H1 (cell line): ENCODE results near the gene EXO1. TPM values are rescaled to one million over a fixed set of nuclear protein-coding genes. Genes with fewer than 3 reads are reported as not detected.

Experiments used
- CTCF ChIA-PET: fragments of 300-600 bp; sonication (Branson Sonifier 250); formaldehyde crosslinking; loops from one replicate; lab custom pipeline; 2021; ENCODE audit not compliant: partially characterized antibody; lab: Charles Lee
- POLR2A ChIA-PET: fragments of 300-600 bp; sonication (Branson Sonifier 250); formaldehyde crosslinking; loops from one replicate; lab custom pipeline; 2021; ENCODE audit warnings: inconsistent platforms; ENCODE audit not compliant: partially characterized antibody; lab: Charles Lee
- DNase-seq, 2 experiments: peaks; one replicate each; pipeline versions ENCODE4 v3.0.0 to v3.0.0-alpha.2; 2010 to 2022; ENCODE audit warnings: low spot score in 2 of 2, low read depth in 1 of 2, mixed read lengths in 1 of 2
- FAIRE-seq: peaks from 2 replicates; lab custom pipeline; 2011; peaks lifted over from hg19 to GRCh38; lab: Jason Lieb, UNC
- H2AFZ ChIP-seq: 2 replicates; pipeline ENCODE4 v1.8.1; 2012; ENCODE audit warnings: low read length, inconsistent platforms
- H2AK5ac ChIP-seq: 2 replicates; pipeline ENCODE4 v1.6.1; 2013; ENCODE audit warnings: low read depth, low read length
- H2BK120ac ChIP-seq: replicated peaks from 2 replicates; pipeline ENCODE3; 2013; ENCODE audit warnings: low read depth, low read length, inconsistent platforms
- H2BK12ac ChIP-seq: 2 replicates; pipeline ENCODE4 v1.6.1; 2013; ENCODE audit warnings: low read depth, low read length
- H2BK15ac ChIP-seq: 2 replicates; pipeline ENCODE4 v1.6.1; 2013; ENCODE audit warnings: low read length
- H2BK20ac ChIP-seq: 2 replicates; pipeline ENCODE4 v1.6.1; 2013; ENCODE audit warnings: low read length
- H2BK5ac ChIP-seq: 2 replicates; pipeline ENCODE4 v1.6.1; 2013; ENCODE audit warnings: low read depth, low read length
- H3K14ac ChIP-seq: 2 replicates; pipeline ENCODE4 v1.6.1; 2013; ENCODE audit warnings: inconsistent platforms; ENCODE audit not compliant: insufficient read length
- H3K18ac ChIP-seq: 2 replicates; pipeline ENCODE4 v1.6.1; 2013; ENCODE audit warnings: low read length; ENCODE audit errors: extremely low read depth
- H3K23ac ChIP-seq: 2 replicates; pipeline ENCODE4 v1.6.1; 2013; ENCODE audit warnings: inconsistent platforms; ENCODE audit not compliant: insufficient read length
- H3K23me2 ChIP-seq: 2 replicates; pipeline ENCODE4 v1.6.1; 2013; ENCODE audit warnings: low read depth, low read length
- H3K27ac ChIP-seq: 2 replicates; pipeline ENCODE4 v1.6.1; 2011; ENCODE audit warnings: low read depth, low read length, inconsistent platforms
- H3K27me3 ChIP-seq, 4 experiments: replicated peaks in 1 of 4; 1 replicate in 1 of 4; 2 replicates in 3 of 4; pipeline versions ENCODE4 v1.6.1 to v1.8.1; 2011 to 2013; ENCODE audit warnings: low read length in 3 of 4, mild to moderate bottlenecking in 3 of 4, inconsistent platforms in 2 of 4, mixed read lengths in 2 of 4, moderate library complexity in 1 of 4; ENCODE audit not compliant: control insufficient read depth in 3 of 4, insufficient read depth in 3 of 4; ENCODE audit errors: extremely low read depth in 1 of 4
- H3K36me3 ChIP-seq, 4 experiments: 2 replicates each; pipeline versions ENCODE4 v1.6.1 to v1.8.1; 2011 to 2013; ENCODE audit warnings: mild to moderate bottlenecking in 4 of 4, low read length in 3 of 4, moderate library complexity in 2 of 4, control low read depth in 1 of 4, inconsistent platforms in 1 of 4; ENCODE audit not compliant: insufficient read depth in 4 of 4, control insufficient read depth in 2 of 4
- H3K4ac ChIP-seq: replicated peaks from 2 replicates; pipeline ENCODE3; 2013; ENCODE audit warnings: low read length, low read depth, mixed read lengths, inconsistent platforms; ENCODE audit not compliant: insufficient read length
- H3K4me1 ChIP-seq, 4 experiments: replicated peaks in 1 of 4; 1 replicate in 1 of 4; 2 replicates in 3 of 4; pipeline versions ENCODE4 v1.6.1 to v1.8.1; 2011 to 2013; ENCODE audit warnings: low read length in 3 of 4, inconsistent platforms in 2 of 4, mixed read lengths in 1 of 4; ENCODE audit not compliant: insufficient read depth in 4 of 4, control insufficient read depth in 3 of 4
- H3K4me2 ChIP-seq, 2 experiments: 2 replicates each; pipeline versions ENCODE4 v1.6.1 to v1.8.1; 2011 to 2013; ENCODE audit warnings: low read depth in 2 of 2, low read length in 2 of 2, control low read depth in 1 of 2, inconsistent platforms in 1 of 2, mild to moderate bottlenecking in 1 of 2; ENCODE audit not compliant: insufficient read depth in 1 of 2
- H3K4me3 ChIP-seq, 4 experiments: fragments of 200-600, 300-600 bp in 1 of 4; sonication (generic), shearing (Covaris generic), sonication (Bioruptor Twin) in 1 of 4; 2 replicates each; pipeline versions ENCODE4 v1.5.1 to v1.8.1; 2011 to 2016; ENCODE audit warnings: low read length in 4 of 4, low read depth in 3 of 4, control low read depth in 2 of 4, inconsistent platforms in 2 of 4, mild to moderate bottlenecking in 2 of 4, mixed read lengths in 1 of 4, moderate library complexity in 1 of 4; ENCODE audit not compliant: insufficient read depth in 2 of 4; ENCODE audit errors: extremely low read depth in 1 of 4
- H3K56ac ChIP-seq: replicated peaks from 2 replicates; pipeline ENCODE3; 2013; ENCODE audit warnings: low read depth, mild to moderate bottlenecking, mixed read lengths, low read length, inconsistent platforms; ENCODE audit not compliant: insufficient read length
- H3K79me1 ChIP-seq: 2 replicates; pipeline ENCODE4 v1.6.1; 2013; ENCODE audit warnings: low read depth, low read length, control low read depth
- H3K79me2 ChIP-seq, 2 experiments: 2 replicates each; pipeline versions ENCODE4 v1.6.1 to v1.8.1; 2012 to 2013; ENCODE audit warnings: low read length in 2 of 2, mild to moderate bottlenecking in 2 of 2, inconsistent platforms in 1 of 2; ENCODE audit not compliant: insufficient read depth in 2 of 2, control insufficient read depth in 1 of 2
- H3K9ac ChIP-seq, 4 experiments: replicated peaks in 1 of 4; 1 replicate in 1 of 4; 2 replicates in 3 of 4; pipeline versions ENCODE4 v1.6.1 to v1.8.1; 2011 to 2013; ENCODE audit warnings: low read depth in 3 of 4, low read length in 3 of 4, control low read depth in 2 of 4, mild to moderate bottlenecking in 2 of 4, moderate library complexity in 2 of 4, inconsistent platforms in 1 of 4; ENCODE audit errors: extremely low read depth in 1 of 4
- H3K9me3 ChIP-seq, 2 experiments: 2 replicates each; pipeline versions ENCODE4 v1.6.1 to v1.8.1; 2012 to 2013; ENCODE audit warnings: mild to moderate bottlenecking in 2 of 2, moderate library complexity in 2 of 2, control low read depth in 1 of 2, inconsistent platforms in 1 of 2, low read depth in 1 of 2, low read length in 1 of 2, mixed read lengths in 1 of 2; ENCODE audit not compliant: insufficient read depth in 2 of 2
- H4K20me1 ChIP-seq, 2 experiments: replicated peaks in 1 of 2; 2 replicates each; pipeline versions ENCODE3 to v1.8.1; 2011 to 2013; ENCODE audit warnings: inconsistent platforms in 2 of 2, low read length in 2 of 2, mild to moderate bottlenecking in 1 of 2; ENCODE audit not compliant: insufficient read depth in 2 of 2, control insufficient read depth in 1 of 2
- H4K5ac ChIP-seq: 2 replicates; pipeline ENCODE4 v1.6.1; 2013; ENCODE audit warnings: low read length, low read depth, mixed read lengths, inconsistent platforms; ENCODE audit not compliant: insufficient read length
- H4K8ac ChIP-seq: 2 replicates; pipeline ENCODE4 v1.8.0; 2013; ENCODE audit warnings: mild to moderate bottlenecking, moderate library complexity, low read length, inconsistent platforms; ENCODE audit not compliant: insufficient read depth; ENCODE audit errors: extremely low read depth
- H4K91ac ChIP-seq: replicated peaks from 2 replicates; pipeline ENCODE3; 2013; ENCODE audit warnings: low read length, mixed read lengths, inconsistent platforms; ENCODE audit not compliant: insufficient read length
- CTBP2 ChIP-seq: IDR thresholded peaks from 2 replicates; pipeline ENCODE4 v1.7.0; 2011; ENCODE audit warnings: borderline replicate concordance, mild to moderate bottlenecking, moderate library complexity, mixed read lengths, low read length; ENCODE audit not compliant: insufficient read depth, insufficient read length
- JUND ChIP-seq: IDR thresholded peaks from 2 replicates; pipeline ENCODE4 v1.6.1; 2011; ENCODE audit warnings: mild to moderate bottlenecking, improper control_type of control experiment, low read length
- NRF1 ChIP-seq: IDR thresholded peaks from 2 replicates; pipeline ENCODE4 v1.6.1; 2011; ENCODE audit warnings: mild to moderate bottlenecking, low read depth, low read length, improper control_type of control experiment
- PHF8 ChIP-seq: fragments of 200-600 bp; sonication (generic); conservative IDR thresholded peaks from 2 replicates; pipeline ENCODE4 v1.7.1; 2012; ENCODE audit warnings: low read depth, mild to moderate bottlenecking, inconsistent platforms, low read length, moderate library complexity
- POU5F1 ChIP-seq: IDR thresholded peaks from 2 replicates; pipeline ENCODE4 v1.6.1; 2011; ENCODE audit warnings: low read depth, mild to moderate bottlenecking, low read length, moderate library complexity
- YY1 ChIP-seq: IDR thresholded peaks from 2 replicates; pipeline ENCODE4 v1.6.1; 2011; ENCODE audit warnings: low read depth, mild to moderate bottlenecking, low read length
- WGBS, 2 experiments: shearing (Covaris generic) in 1 of 2; methylation state at CpG; one replicate each; pipeline versions ENCODE4 v1.1.6 to v1.1.7; 2013 to 2015; ENCODE audit warnings: low lambda C conversion rate in 2 of 2, mixed read lengths in 2 of 2, inconsistent platforms in 1 of 2, low coverage in 1 of 2, missing lambda C conversion rate in 1 of 2; ENCODE audit not compliant: insufficient replicate concordance in 2 of 2, insufficient coverage in 1 of 2, insufficient read length in 1 of 2; ENCODE audit errors: extremely low coverage in 1 of 2, missing lambda C conversion rate in 1 of 2; 5-methylcytosine and 5-hydroxymethylcytosine counted together
- polyA plus RNA-seq, 7 experiments: library from polyadenylated mRNA; depleted of rRNA in 3 of 7; stranded (reverse) in 5 of 7; unstranded in 2 of 7; fragments of >200 nt in 5 of 7; fragments of 200-250 nt in 2 of 7; gene quantifications; 1 replicate in 5 of 7; 2 replicates in 1 of 7; 4 replicates in 1 of 7; pipeline versions ENCODE4 v1.2.1 to v1.2.3, GENCODE V29; 2011 to 2013; ENCODE audit warnings: missing spikeins in 2 of 7, mixed read lengths in 2 of 7
- total RNA-seq: library from RNA; stranded (reverse); fragmentation: NEBNext Ultra II Directional; extraction: Animal tissue kit (Norgen Biotek cat#: 25700); gene quantifications from 2 replicates; pipeline ENCODE4 v1.2.1, GENCODE V29; 2021

EXO1 gene
- total and polyA plus RNA-seq, 2 of the 8 experiments (the other 6 are each of a cell fraction or from before 2014, with no cell fraction given) = 9.2 to 43.0 TPM

GRCh38 chr1:241842565-241842964 lies 5.4 kb upstream of the EXO1 start:
- Histone ChIP-seq H4K20me1 (no peaks in the 10 kb centered on the region), H3K4me3 (no peak overlapping the region), H2BK5ac (no peak overlapping the region), H3K36me3 (no peaks in the 10 kb centered on the region), H3K9me3 (no peaks in the 10 kb centered on the region), H3K18ac (no peak overlapping the region), H3K56ac (no peak overlapping the region), H3K23ac (no peak overlapping the region), H3K14ac (no peak overlapping the region), H3K79me2 (no peaks in the 10 kb centered on the region), H2BK12ac (no peak overlapping the region), H3K27ac (no peak overlapping the region), H2BK15ac (no peak overlapping the region), H2AK5ac (no peak overlapping the region), H3K27me3 (no peaks in the 10 kb centered on the region), H2BK120ac (no peak overlapping the region), H4K8ac (no peak overlapping the region), H3K4me2 (no peak overlapping the region), H2AFZ (no peak overlapping the region), H3K23me2 (no peaks in the 10 kb centered on the region), H3K4me1 (no peaks in the 10 kb centered on the region; a peak in 1 of 7 replicates), H4K5ac (no peak overlapping the region), H3K9ac (no peak overlapping the region), H4K91ac (no peak overlapping the region), H2BK20ac (no peak overlapping the region), H3K4ac (no peak overlapping the region), H3K79me1 (no peaks in the 10 kb centered on the region)
- 95% methylated on average over 2 of the region's 2 CpGs; no CpG with 5 or more reads in 1 of the 2 experiments for WGBS, 2 experiments
- CTCF ChIA-PET = interaction anchor here (0.6 to 3.0 kb wide), 7 partner anchors 8 to 275 kb away, joined by 3 to 19 read pairs (median 4); no protein-coding TSS in a partner anchor
- no peak for FAIRE-seq
- no peak for DNase-seq
- POLR2A ChIA-PET = no interaction called here
- TF ChIP-seq NRF1 = no peak
- no peak for TF ChIP-seq JUND
- no peak for TF ChIP-seq CTBP2
- TF ChIP-seq PHF8 = no peak
- no peak for TF ChIP-seq YY1
- no peak for TF ChIP-seq POU5F1
